ENCODE results near the gene CTXND1. TPM values are rescaled to one million over a fixed set of nuclear protein-coding genes. Genes with fewer than 3 reads are reported as not detected.

CTXND1 gene
- total and polyA plus RNA-seq, 2 of the 8 experiments (the other 6 are each of a cell fraction or from before 2014, with no cell fraction given): 0.03 TPM; not detected in 1

DNA sequence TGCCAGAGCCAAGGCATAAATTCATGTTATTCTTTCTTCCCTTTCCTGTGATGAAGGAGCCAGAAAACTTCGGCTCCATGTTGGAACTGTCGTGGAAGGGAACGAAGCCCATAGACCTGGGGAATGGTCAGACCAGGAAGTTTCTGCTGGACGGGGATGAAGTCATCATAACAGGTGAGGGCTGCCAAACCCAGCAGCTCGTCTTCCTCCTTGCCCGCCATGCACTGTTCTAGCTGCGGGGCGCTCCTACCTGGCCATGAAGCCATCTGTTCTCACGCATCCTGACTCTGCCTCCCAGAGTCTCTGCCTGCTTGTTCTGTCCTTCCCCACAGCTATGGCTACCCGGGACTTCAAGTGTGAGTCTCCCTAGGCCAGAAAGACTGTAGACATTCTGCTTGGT, 71.0 kb downstream of the CTXND1 start:
- H3K23me2 ChIP-seq (ENCODE audit: low read depth, low read length): no peaks in the 10 kb centered on the region
- CTCF ChIA-PET (ENCODE audit: partially characterized antibody): interaction anchor here (0.7 to 3.2 kb wide), 4 partner anchors 8 to 129 kb away, joined by 3 to 12 read pairs (median 4); no protein-coding TSS in a partner anchor
- POLR2A ChIA-PET (ENCODE audit: partially characterized antibody): no interaction called here
- peaks cover 0 to 4% (median 0%) of the 10 kb centered on the region in 4 experiments; a peak in 1 of 8 replicates for H3K36me3 ChIP-seq (ENCODE audit: control insufficient read depth in 2 of 4, insufficient read depth in 4 of 4, low read length in 3 of 4)
- FAIRE-seq (no peak), DNase-seq (ENCODE audit: low read depth in 1 of 2, low spot score in 2 of 2) (no peak)
- no peak overlapping the region for H2AFZ ChIP-seq (ENCODE audit: low read length)
- no peaks in the 10 kb centered on the region for H3K79me2 ChIP-seq (ENCODE audit: control insufficient read depth in 1 of 2, insufficient read depth in 2 of 2, low read length in 2 of 2)
- H3K9me3 ChIP-seq (ENCODE audit: insufficient read depth in 2 of 2, low read depth in 1 of 2, low read length in 1 of 2): no peaks in the 10 kb centered on the region
- no peak overlapping the region for H3K9ac ChIP-seq (replicated peaks in 1 of 4; ENCODE audit: extremely low read depth in 1 of 4, low read depth in 3 of 4, low read length in 3 of 4)
- no peaks in the 10 kb centered on the region for H3K4me1 ChIP-seq (replicated peaks in 1 of 4; ENCODE audit: control insufficient read depth in 3 of 4, insufficient read depth in 4 of 4, low read length in 3 of 4)
- no peak overlapping the region for H3K18ac ChIP-seq (ENCODE audit: extremely low read depth, low read length)
- H2BK12ac ChIP-seq (ENCODE audit: low read depth, low read length): no peak overlapping the region
- H3K27ac ChIP-seq (ENCODE audit: low read depth, low read length): no peak overlapping the region
- no peak overlapping the region for H3K4me3 ChIP-seq (ENCODE audit: extremely low read depth in 1 of 4, insufficient read depth in 2 of 4, low read depth in 3 of 4, low read length in 4 of 4)
- no peaks in the 10 kb centered on the region for H4K20me1 ChIP-seq (replicated peaks in 1 of 2; ENCODE audit: control insufficient read depth in 1 of 2, insufficient read depth in 2 of 2, low read length in 2 of 2)
- no peak overlapping the region for H3K4ac ChIP-seq (replicated peaks; ENCODE audit: insufficient read length, low read depth, low read length)
- H2BK15ac ChIP-seq (ENCODE audit: low read length): no peak overlapping the region
- no peak overlapping the region for H4K8ac ChIP-seq (ENCODE audit: extremely low read depth, insufficient read depth, low read length)
- H3K4me2 ChIP-seq (ENCODE audit: insufficient read depth in 1 of 2, low read depth in 2 of 2, low read length in 2 of 2): no peak overlapping the region
- H2BK120ac ChIP-seq (replicated peaks; ENCODE audit: low read depth, low read length): no peak overlapping the region
- no peak overlapping the region for H4K91ac ChIP-seq (replicated peaks; ENCODE audit: insufficient read length, low read length)
- no peak overlapping the region for H3K23ac ChIP-seq (ENCODE audit: insufficient read length)
- H3K56ac ChIP-seq (replicated peaks; ENCODE audit: insufficient read length, low read depth, low read length): no peak overlapping the region
- no peaks in the 10 kb centered on the region for H3K27me3 ChIP-seq (replicated peaks in 1 of 4; ENCODE audit: control insufficient read depth in 3 of 4, extremely low read depth in 1 of 4, insufficient read depth in 3 of 4, low read length in 3 of 4)
- no peak overlapping the region for H4K5ac ChIP-seq (ENCODE audit: insufficient read length, low read depth, low read length)
- no peak overlapping the region for H2BK20ac ChIP-seq (ENCODE audit: low read length)
- H2AK5ac ChIP-seq (ENCODE audit: low read depth, low read length): no peak overlapping the region
- WGBS, 2 experiments (ENCODE audit: extremely low coverage in 1 of 2, insufficient coverage in 1 of 2, insufficient read length in 1 of 2, insufficient replicate concordance in 2 of 2, low coverage in 1 of 2, low lambda C conversion rate in 2 of 2, missing lambda C conversion rate in 1 of 2): 86% methylated on average over 10 of the region's 10 CpGs; no CpG with 5 or more reads in 1 of the 2 experiments
- no peaks in the 10 kb centered on the region for H3K79me1 ChIP-seq (ENCODE audit: low read depth, low read length)
- H3K14ac ChIP-seq (ENCODE audit: insufficient read length): no peak overlapping the region
- H2BK5ac ChIP-seq (ENCODE audit: low read depth, low read length): no peak overlapping the region
- TF ChIP-seq CHD1 (IDR thresholded peaks at IDR 0.05; ENCODE audit: low read depth, low read length) (no peak), KDM1A (IDR thresholded peaks at IDR 0.05; ENCODE audit: borderline replicate concordance, low read length) (no peak), GABPA (IDR thresholded peaks at IDR 0.05; ENCODE audit: borderline replicate concordance, insufficient read depth, low read length) (no peak)
- TF ChIP-seq, protein P1, sequence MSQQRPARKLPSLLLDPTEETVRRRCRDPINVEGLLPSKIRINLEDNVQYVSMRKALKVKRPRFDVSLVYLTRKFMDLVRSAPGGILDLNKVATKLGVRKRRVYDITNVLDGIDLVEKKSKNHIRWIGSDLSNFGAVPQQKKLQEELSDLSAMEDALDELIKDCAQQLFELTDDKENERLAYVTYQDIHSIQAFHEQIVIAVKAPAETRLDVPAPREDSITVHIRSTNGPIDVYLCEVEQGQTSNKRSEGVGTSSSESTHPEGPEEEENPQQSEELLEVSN (IDR thresholded peaks at IDR 0.05): no peak
- TF ChIP-seq, protein P2, sequence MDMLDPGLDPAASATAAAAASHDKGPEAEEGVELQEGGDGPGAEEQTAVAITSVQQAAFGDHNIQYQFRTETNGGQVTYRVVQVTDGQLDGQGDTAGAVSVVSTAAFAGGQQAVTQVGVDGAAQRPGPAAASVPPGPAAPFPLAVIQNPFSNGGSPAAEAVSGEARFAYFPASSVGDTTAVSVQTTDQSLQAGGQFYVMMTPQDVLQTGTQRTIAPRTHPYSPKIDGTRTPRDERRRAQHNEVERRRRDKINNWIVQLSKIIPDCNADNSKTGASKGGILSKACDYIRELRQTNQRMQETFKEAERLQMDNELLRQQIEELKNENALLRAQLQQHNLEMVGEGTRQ (IDR thresholded peaks at IDR 0.05; ENCODE audit: low read length): no peak
- TF ChIP-seq, protein P3, sequence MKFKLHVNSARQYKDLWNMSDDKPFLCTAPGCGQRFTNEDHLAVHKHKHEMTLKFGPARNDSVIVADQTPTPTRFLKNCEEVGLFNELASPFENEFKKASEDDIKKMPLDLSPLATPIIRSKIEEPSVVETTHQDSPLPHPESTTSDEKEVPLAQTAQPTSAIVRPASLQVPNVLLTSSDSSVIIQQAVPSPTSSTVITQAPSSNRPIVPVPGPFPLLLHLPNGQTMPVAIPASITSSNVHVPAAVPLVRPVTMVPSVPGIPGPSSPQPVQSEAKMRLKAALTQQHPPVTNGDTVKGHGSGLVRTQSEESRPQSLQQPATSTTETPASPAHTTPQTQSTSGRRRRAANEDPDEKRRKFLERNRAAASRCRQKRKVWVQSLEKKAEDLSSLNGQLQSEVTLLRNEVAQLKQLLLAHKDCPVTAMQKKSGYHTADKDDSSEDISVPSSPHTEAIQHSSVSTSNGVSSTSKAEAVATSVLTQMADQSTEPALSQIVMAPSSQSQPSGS (IDR thresholded peaks at IDR 0.05; ENCODE audit: low read length): no peak

Measured in H1 (cell line).